PFSK-1 (cell line): ENCODE results near the gene IFNK.

Experiments used
- FOXP2 ChIP-seq: optimal IDR thresholded peaks from 2 replicates; pipeline ENCODE3; 2011; ENCODE audit warnings: borderline replicate concordance, control low read depth, inconsistent platforms; ENCODE audit not compliant: insufficient read depth; ENCODE audit errors: extremely low read length, extremely low read depth
- POLR2AphosphoS5 ChIP-seq: IDR thresholded peaks from 2 replicates; pipeline ENCODE4 v1.6.1; 2012; ENCODE audit warnings: low read depth, mild to moderate bottlenecking, control low read depth, low read length, moderate library complexity
- SIN3A ChIP-seq: IDR thresholded peaks from 2 replicates; pipeline ENCODE4 v1.6.1; 2012; ENCODE audit warnings: mild to moderate bottlenecking, low read length, moderate library complexity, borderline replicate concordance; ENCODE audit not compliant: insufficient read depth
- TAF1 ChIP-seq: IDR thresholded peaks from 2 replicates; pipeline ENCODE4 v1.6.1; 2012; ENCODE audit warnings: low read length, control low read depth, borderline replicate concordance; ENCODE audit not compliant: insufficient read depth
- TF ChIP-seq, protein P1 (sequence below), 2 experiments: IDR thresholded peaks; 2 replicates each; pipeline versions ENCODE4 v1.6.1 to v1.8.0; 2011 to 2012; ENCODE audit warnings: low read depth in 2 of 2, low read length in 2 of 2, control low read depth in 1 of 2, inconsistent platforms in 1 of 2, mild to moderate bottlenecking in 1 of 2, moderate library complexity in 1 of 2; ENCODE audit not compliant: insufficient read depth in 1 of 2

GRCh38 chr9:27523141-27523540 lies 949 bp upstream of the IFNK start:
- TF ChIP-seq, protein P1, sequence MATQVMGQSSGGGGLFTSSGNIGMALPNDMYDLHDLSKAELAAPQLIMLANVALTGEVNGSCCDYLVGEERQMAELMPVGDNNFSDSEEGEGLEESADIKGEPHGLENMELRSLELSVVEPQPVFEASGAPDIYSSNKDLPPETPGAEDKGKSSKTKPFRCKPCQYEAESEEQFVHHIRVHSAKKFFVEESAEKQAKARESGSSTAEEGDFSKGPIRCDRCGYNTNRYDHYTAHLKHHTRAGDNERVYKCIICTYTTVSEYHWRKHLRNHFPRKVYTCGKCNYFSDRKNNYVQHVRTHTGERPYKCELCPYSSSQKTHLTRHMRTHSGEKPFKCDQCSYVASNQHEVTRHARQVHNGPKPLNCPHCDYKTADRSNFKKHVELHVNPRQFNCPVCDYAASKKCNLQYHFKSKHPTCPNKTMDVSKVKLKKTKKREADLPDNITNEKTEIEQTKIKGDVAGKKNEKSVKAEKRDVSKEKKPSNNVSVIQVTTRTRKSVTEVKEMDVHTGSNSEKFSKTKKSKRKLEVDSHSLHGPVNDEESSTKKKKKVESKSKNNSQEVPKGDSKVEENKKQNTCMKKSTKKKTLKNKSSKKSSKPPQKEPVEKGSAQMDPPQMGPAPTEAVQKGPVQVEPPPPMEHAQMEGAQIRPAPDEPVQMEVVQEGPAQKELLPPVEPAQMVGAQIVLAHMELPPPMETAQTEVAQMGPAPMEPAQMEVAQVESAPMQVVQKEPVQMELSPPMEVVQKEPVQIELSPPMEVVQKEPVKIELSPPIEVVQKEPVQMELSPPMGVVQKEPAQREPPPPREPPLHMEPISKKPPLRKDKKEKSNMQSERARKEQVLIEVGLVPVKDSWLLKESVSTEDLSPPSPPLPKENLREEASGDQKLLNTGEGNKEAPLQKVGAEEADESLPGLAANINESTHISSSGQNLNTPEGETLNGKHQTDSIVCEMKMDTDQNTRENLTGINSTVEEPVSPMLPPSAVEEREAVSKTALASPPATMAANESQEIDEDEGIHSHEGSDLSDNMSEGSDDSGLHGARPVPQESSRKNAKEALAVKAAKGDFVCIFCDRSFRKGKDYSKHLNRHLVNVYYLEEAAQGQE (IDR thresholded peaks at IDR 0.05; ENCODE audit: insufficient read depth in 1 of 2, low read depth in 2 of 2, low read length in 2 of 2) = no peak
- no peak for TF ChIP-seq TAF1
- no peak for TF ChIP-seq POLR2AphosphoS5
- no peak for TF ChIP-seq SIN3A
- TF ChIP-seq FOXP2 = no peak
